Sigmoid colon (tissue), 4 donors: ENCODE data around the gene ARHGEF28.

ENCODE experiments used
- CTCF ChIP-seq, 4 experiments: fragments of 450-650 bp in 3 of 4; fragments of 200-600 bp in 1 of 4; IDR thresholded peaks; one replicate each; pipeline ENCODE4 v1.5.1; 2016 to 2019; ENCODE audit warnings: antibody characterized with exemption in 4 of 4, mild to moderate bottlenecking in 3 of 4, moderate library complexity in 2 of 4
- POLR2AphosphoS5 ChIP-seq, 4 donors: sonication (generic); formaldehyde crosslinking; IDR thresholded peaks; one replicate each; pipeline ENCODE4 v1.6.1; 2017; ENCODE audit warnings: antibody characterized with exemption in 4 of 4

- TF ChIP-seq CTCF (IDR thresholded peaks at IDR 0.05) (no peak), POLR2AphosphoS5 (IDR thresholded peaks at IDR 0.05) (no peak)
Observed at GRCh38 chr5:73814233-73814846, 188.3 kb downstream of the ARHGEF28 start.
